Neural crest cell (in vitro differentiated cells): ENCODE measurements around the gene CPEB2. TPM values are rescaled to one million over a fixed set of nuclear protein-coding genes. Genes with fewer than 3 reads are reported as not detected.

Source experiments
- DNase-seq: peaks from one replicate; pipeline ENCODE4 v3.0.0; 2021; ENCODE audit warnings: low read depth, mixed read lengths, low spot score
- H3K27ac Mint-ChIP-seq: one replicate; pipeline ENCODE4 v1.8.0; 2021; ENCODE audit warnings: mild to moderate bottlenecking, mixed read lengths; ENCODE audit not compliant: unreplicated experiment
- H3K27me3 Mint-ChIP-seq: 2 replicates; pipeline ENCODE4 v1.8.0; 2021; ENCODE audit warnings: low read depth, mild to moderate bottlenecking, mixed read lengths
- H3K36me3 Mint-ChIP-seq: 2 replicates; pipeline ENCODE4 v1.8.0; 2021; ENCODE audit warnings: low read depth, mild to moderate bottlenecking, mixed read lengths
- H3K4me1 Mint-ChIP-seq: 2 replicates; pipeline ENCODE4 v1.8.0; 2021; ENCODE audit warnings: mixed read lengths
- H3K4me3 Mint-ChIP-seq: one replicate; pipeline ENCODE4 v1.8.0; 2021; ENCODE audit warnings: mild to moderate bottlenecking, mixed read lengths
- H3K9me3 Mint-ChIP-seq: 2 replicates; pipeline ENCODE4 v1.8.0; 2021; ENCODE audit warnings: mixed read lengths
- total RNA-seq: library from RNA; stranded (reverse); gene quantifications from 2 replicates; pipeline ENCODE4 v1.2.1, GENCODE V29; 2021
- TF ChIP-seq, protein P1 (sequence below): fragments of 200-600 bp; sonication (generic); conservative IDR thresholded peaks from 2 replicates; pipeline ENCODE4 v1.5.0; 2021; ENCODE audit warnings: antibody characterized with exemption, mild to moderate bottlenecking

CPEB2 gene
- total RNA-seq, 1 donor from 2014 or later: 5.1 TPM

DNA sequence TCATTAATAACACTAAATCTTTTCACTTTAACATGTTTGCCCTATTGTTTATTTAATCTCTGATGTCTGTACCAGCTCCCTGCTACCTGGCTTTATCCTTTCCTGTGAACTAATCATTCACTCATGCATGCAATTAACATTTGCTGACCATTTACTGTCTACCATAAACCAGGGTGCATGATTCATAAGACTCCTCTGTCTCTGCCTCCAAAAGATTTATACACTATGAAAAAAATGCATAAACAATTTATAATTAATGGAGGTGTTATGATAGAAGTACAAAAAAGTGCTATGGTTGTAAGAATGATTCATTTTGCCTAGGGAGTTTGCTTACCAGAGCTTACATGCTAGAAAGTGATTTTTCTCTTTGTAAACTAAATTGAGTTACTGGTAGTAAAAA lies 24.5 kb upstream of the CPEB2 start:
- H3K36me3 Mint-ChIP-seq: no peaks in the 10 kb centered on the region
- no peak overlapping the region for H3K27ac Mint-ChIP-seq
- H3K27me3 Mint-ChIP-seq: no peaks in the 10 kb centered on the region
- TF ChIP-seq, protein P1, sequence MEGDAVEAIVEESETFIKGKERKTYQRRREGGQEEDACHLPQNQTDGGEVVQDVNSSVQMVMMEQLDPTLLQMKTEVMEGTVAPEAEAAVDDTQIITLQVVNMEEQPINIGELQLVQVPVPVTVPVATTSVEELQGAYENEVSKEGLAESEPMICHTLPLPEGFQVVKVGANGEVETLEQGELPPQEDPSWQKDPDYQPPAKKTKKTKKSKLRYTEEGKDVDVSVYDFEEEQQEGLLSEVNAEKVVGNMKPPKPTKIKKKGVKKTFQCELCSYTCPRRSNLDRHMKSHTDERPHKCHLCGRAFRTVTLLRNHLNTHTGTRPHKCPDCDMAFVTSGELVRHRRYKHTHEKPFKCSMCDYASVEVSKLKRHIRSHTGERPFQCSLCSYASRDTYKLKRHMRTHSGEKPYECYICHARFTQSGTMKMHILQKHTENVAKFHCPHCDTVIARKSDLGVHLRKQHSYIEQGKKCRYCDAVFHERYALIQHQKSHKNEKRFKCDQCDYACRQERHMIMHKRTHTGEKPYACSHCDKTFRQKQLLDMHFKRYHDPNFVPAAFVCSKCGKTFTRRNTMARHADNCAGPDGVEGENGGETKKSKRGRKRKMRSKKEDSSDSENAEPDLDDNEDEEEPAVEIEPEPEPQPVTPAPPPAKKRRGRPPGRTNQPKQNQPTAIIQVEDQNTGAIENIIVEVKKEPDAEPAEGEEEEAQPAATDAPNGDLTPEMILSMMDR: no peak
- H3K4me1 Mint-ChIP-seq: no peaks in the 10 kb centered on the region
- no peak for DNase-seq
- H3K9me3 Mint-ChIP-seq: peaks cover 3% of the 10 kb centered on the region
- H3K4me3 Mint-ChIP-seq: no peak overlapping the region

- Mint-ChIP-seq H3K4me3 (no peak overlapping the region), H3K4me1 (no peaks in the 10 kb centered on the region), H3K9me3 (no peaks in the 10 kb centered on the region), H3K36me3 (no peaks in the 10 kb centered on the region), H3K27ac (no peak overlapping the region), H3K27me3 (no peaks in the 10 kb centered on the region)
- DNase-seq: no peak
- TF ChIP-seq, protein P1: no peak
Observed at GRCh38 chr4:14984448-14984847, 17.8 kb upstream of the CPEB2 start.

DNA sequence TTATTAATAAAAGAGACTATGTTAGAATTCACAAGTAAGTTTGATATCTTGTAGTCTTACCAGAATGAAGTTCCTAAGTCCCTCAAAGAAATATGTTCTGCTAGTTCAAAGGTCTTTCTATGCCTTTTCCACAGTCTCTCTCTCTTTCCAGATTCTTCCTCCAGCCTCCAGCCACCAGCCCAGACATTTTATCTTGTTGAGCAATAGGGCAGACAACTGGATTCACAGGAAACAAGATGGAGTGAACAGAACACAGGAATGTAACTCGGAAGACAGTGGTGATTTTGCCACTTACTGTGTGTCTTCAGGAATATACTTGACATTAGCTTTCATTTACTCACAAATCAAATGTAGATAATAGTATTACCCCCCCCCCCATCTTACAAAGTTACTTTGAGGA lies 17.1 kb upstream of the CPEB2 start:
- Mint-ChIP-seq H3K9me3 (no peaks in the 10 kb centered on the region), H3K27me3 (no peaks in the 10 kb centered on the region), H3K4me3 (no peak overlapping the region), H3K36me3 (no peaks in the 10 kb centered on the region), H3K27ac (no peak overlapping the region), H3K4me1 (no peaks in the 10 kb centered on the region)
- no peak for DNase-seq
- TF ChIP-seq, protein P1: no peak

DNA sequence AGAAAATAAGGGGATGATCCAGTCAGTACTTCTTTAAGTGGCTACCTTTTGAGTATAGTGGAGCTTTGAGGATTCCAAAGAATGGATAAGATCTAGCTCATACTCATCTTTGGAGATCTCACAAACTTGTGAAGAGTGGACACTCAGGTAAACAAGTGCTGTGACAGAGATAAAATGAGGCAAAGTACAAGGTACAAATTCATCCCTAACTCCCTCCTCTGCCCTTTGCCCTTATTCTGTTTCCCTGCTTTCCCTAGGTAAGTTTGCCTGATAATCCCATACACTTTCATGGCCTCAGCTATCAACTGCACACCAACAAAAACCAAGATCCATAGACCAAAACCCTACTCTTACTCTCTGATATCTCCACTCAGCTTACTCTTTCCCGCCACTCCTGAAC lies 16.4 kb upstream of the CPEB2 start:
- Mint-ChIP-seq H3K9me3 (no peaks in the 10 kb centered on the region), H3K4me1 (no peaks in the 10 kb centered on the region), H3K4me3 (no peak overlapping the region), H3K27ac (no peak overlapping the region), H3K27me3 (no peaks in the 10 kb centered on the region), H3K36me3 (no peaks in the 10 kb centered on the region)
- DNase-seq: no peak
- TF ChIP-seq, protein P1: no peak

- no peak overlapping the region for H3K27ac Mint-ChIP-seq
- H3K4me1 Mint-ChIP-seq: no peaks in the 10 kb centered on the region
- no peak overlapping the region for H3K4me3 Mint-ChIP-seq
- DNase-seq: no peak
- H3K9me3 Mint-ChIP-seq: no peaks in the 10 kb centered on the region
- no peaks in the 10 kb centered on the region for H3K27me3 Mint-ChIP-seq
- no peaks in the 10 kb centered on the region for H3K36me3 Mint-ChIP-seq
- TF ChIP-seq, protein P1: no peak
Observed at GRCh38 chr4:14987054-14987453, 15.2 kb upstream of the CPEB2 start.

DNA sequence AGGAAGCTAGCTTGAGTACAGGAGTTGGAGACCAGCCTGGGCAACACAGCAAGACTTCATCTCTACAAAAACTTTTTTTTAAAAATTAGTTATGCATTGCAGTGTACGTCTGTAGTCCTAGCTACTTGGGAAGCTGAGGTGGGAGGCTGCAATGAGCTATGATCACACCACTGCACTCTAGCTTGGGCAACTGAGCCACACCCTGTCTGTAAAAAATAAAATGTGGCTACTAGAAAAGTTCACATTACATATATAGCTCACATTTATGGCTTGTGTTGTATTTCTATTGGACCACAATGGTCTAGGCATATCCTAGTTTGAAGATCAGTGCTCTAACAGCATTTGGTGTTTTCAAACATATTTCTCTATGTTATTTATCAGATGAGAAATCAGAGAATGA lies 11.8 kb upstream of the CPEB2 start:
- no peaks in the 10 kb centered on the region for H3K9me3 Mint-ChIP-seq
- no peaks in the 10 kb centered on the region for H3K4me1 Mint-ChIP-seq
- TF ChIP-seq, protein P1: no peak
- H3K27me3 Mint-ChIP-seq: no peaks in the 10 kb centered on the region
- no peaks in the 10 kb centered on the region for H3K36me3 Mint-ChIP-seq
- no peak overlapping the region for H3K4me3 Mint-ChIP-seq
- no peak for DNase-seq
- no peak overlapping the region for H3K27ac Mint-ChIP-seq
